Esophagus squamous epithelium (tissue), 5 donors: ENCODE measurements around the gene EDEM2. TPM values are rescaled to one million over a fixed set of nuclear protein-coding genes. Genes with fewer than 3 reads are reported as not detected.

Source experiments
- DNase-seq: peaks from one replicate; lab custom pipeline; 2025; lab: John Stamatoyannopoulos, UW
- H3K27ac ChIP-seq, 4 donors: fragments of 200-600 bp; sonication (generic); one replicate each; pipeline ENCODE4 v1.5.1; 2016 to 2019; ENCODE audit warnings: mild to moderate bottlenecking in 1 of 4
- H3K27me3 ChIP-seq, 4 donors: fragments of 200-600 bp; sonication (generic); 1 replicate in 3 of 4; 2 replicates in 1 of 4; pipeline versions ENCODE4 v1.5.1 to v1.6.0; 2017 to 2021; ENCODE audit warnings: antibody characterized with exemption in 1 of 4
- H3K36me3 ChIP-seq, 3 donors: fragments of 200-600 bp; sonication (generic); one replicate each; pipeline ENCODE4 v1.5.1; 2016 to 2019
- H3K4me1 ChIP-seq, 3 donors: fragments of 200-600 bp; sonication (generic); one replicate each; pipeline ENCODE4 v1.5.1; 2017 to 2019
- H3K4me3 ChIP-seq, 4 donors: fragments of 200-600 bp; sonication (generic); 1 replicate in 3 of 4; 2 replicates in 1 of 4; pipeline ENCODE4 v1.5.1; 2016 to 2019; ENCODE audit warnings: mild to moderate bottlenecking in 2 of 4, moderate library complexity in 1 of 4
- H3K9me3 ChIP-seq, 3 donors: fragments of 200-600 bp; sonication (generic); one replicate each; pipeline ENCODE4 v1.5.1; 2016 to 2019
- POLR2A ChIP-seq, 4 donors: fragments of 450-650 bp; IDR thresholded peaks; one replicate each; pipeline ENCODE4 v1.6.1; 2017; ENCODE audit warnings: antibody characterized with exemption in 4 of 4, mild to moderate bottlenecking in 4 of 4, moderate library complexity in 3 of 4
- WGBS, 2 donors: methylation state at CpG; one replicate each; pipeline ENCODE4 v1.1.5; 2018; 5-methylcytosine and 5-hydroxymethylcytosine counted together
- intact Hi-C: fragments of 100-400 bp; cut with DNase I; formaldehyde crosslinking; loops from one replicate; pipeline ENCODE4 v1.15.0; 2022
- total RNA-seq, 4 donors: library from RNA; depleted of rRNA; stranded (reverse); fragments of >200 nt; gene quantifications; one replicate each; pipeline ENCODE4 v1.1.0, GENCODE V29; 2016
- TF ChIP-seq, protein P1 (sequence below), 6 experiments: fragments of 450-650 bp in 4 of 6; fragments of 200-600 bp in 2 of 6; sonication (generic) in 2 of 6; IDR thresholded peaks; one replicate each; pipeline ENCODE4 v1.5.1; 2016 to 2019; ENCODE audit warnings: antibody characterized with exemption in 6 of 6, mild to moderate bottlenecking in 4 of 6, moderate library complexity in 4 of 6
- donor health status: DM: yes; HTN: yes; CAD: no.

The EDEM2 gene
- total RNA-seq, 4 donors from 2014 or later = 12.5 to 17.5 (median 14.6) TPM

DNA sequence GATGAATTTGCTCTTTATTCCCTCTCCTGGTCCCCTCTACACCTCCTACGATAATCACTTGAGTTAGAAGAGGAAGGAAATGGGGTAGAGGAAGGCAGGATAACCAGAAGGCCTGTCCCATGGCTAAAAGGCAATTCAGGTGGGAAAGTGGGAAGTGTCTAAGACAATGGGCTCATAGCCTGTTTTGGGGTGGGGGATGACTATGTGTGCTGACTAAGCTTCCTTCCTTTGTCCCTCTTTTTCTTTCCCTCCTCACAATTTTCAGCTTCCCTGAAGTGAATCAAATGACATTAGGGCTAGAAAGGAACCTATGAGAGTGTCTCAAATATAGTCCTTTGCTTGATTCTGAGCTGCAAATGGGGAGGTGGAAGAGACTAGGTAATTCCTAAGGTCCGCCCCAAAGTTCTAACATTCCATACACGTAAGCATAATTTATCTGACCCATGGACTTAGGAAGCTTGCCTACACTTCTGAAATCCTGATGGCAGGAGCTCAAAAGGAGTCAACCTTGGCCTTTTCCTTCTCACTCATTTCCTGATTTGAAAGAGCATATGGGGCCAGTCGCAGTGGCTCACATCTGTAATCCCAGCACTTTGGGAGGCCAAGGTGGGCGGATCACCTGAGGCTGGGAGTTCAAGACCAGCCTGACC, 24.3 kb downstream of the EDEM2 start:
- 87 to 92% methylated on average over 3 to 5 of the region's 5 CpGs for WGBS, 2 donors

DNA sequence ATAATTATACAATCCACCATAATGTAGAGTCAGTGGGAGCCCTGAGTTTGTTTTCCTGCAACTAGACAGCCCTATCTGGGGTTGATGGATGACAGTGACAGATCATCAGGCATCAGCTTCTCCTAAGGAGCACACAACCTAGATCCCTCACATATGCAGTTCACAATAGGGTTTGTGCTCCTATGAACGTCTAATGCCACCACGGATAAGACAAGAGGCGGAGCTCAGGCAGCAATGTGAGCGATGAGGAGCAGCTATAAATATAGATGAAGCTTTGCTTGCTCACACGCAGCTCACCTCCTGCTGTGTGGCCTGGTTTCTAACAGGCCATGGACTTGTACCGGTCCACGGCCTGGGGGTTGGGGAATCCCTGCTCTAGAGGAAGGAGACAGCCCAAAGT, 25.9 kb downstream of the EDEM2 start:
- peaks cover 16 to 100% (median 41%) of the 10 kb centered on the region in 3 donors for H3K36me3 ChIP-seq
- TF ChIP-seq POLR2A (IDR thresholded peaks at IDR 0.05) = no peak
- TF ChIP-seq, protein P1, sequence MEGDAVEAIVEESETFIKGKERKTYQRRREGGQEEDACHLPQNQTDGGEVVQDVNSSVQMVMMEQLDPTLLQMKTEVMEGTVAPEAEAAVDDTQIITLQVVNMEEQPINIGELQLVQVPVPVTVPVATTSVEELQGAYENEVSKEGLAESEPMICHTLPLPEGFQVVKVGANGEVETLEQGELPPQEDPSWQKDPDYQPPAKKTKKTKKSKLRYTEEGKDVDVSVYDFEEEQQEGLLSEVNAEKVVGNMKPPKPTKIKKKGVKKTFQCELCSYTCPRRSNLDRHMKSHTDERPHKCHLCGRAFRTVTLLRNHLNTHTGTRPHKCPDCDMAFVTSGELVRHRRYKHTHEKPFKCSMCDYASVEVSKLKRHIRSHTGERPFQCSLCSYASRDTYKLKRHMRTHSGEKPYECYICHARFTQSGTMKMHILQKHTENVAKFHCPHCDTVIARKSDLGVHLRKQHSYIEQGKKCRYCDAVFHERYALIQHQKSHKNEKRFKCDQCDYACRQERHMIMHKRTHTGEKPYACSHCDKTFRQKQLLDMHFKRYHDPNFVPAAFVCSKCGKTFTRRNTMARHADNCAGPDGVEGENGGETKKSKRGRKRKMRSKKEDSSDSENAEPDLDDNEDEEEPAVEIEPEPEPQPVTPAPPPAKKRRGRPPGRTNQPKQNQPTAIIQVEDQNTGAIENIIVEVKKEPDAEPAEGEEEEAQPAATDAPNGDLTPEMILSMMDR (IDR thresholded peaks at IDR 0.05) = no peak
- intact Hi-C loops = no loop called here
- no peaks in the 10 kb centered on the region for H3K9me3 ChIP-seq
- no peaks in the 10 kb centered on the region for H3K27me3 ChIP-seq
- H3K4me3 ChIP-seq = no peak overlapping the region
- H3K4me1 ChIP-seq = no peaks in the 10 kb centered on the region
- no peak overlapping the region for H3K27ac ChIP-seq
- no peak for DNase-seq
- 89 to 95% methylated on average over 7 of the region's 7 CpGs for WGBS, 2 donors

More for the DNA sequence above, 24.3 kb downstream of the EDEM2 start:
- TF ChIP-seq POLR2A (IDR thresholded peaks at IDR 0.05) = no peak
- TF ChIP-seq, protein P1 (IDR thresholded peaks at IDR 0.05) = no peak
- no peak for DNase-seq
- no peaks in the 10 kb centered on the region for H3K9me3 ChIP-seq
- peaks cover 19 to 100% (median 42%) of the 10 kb centered on the region in 3 donors for H3K36me3 ChIP-seq
- intact Hi-C loops = no loop called here
- H3K27ac ChIP-seq = no peak overlapping the region
- no peak overlapping the region for H3K4me3 ChIP-seq
- no peaks in the 10 kb centered on the region for H3K4me1 ChIP-seq
- no peaks in the 10 kb centered on the region for H3K27me3 ChIP-seq

DNA sequence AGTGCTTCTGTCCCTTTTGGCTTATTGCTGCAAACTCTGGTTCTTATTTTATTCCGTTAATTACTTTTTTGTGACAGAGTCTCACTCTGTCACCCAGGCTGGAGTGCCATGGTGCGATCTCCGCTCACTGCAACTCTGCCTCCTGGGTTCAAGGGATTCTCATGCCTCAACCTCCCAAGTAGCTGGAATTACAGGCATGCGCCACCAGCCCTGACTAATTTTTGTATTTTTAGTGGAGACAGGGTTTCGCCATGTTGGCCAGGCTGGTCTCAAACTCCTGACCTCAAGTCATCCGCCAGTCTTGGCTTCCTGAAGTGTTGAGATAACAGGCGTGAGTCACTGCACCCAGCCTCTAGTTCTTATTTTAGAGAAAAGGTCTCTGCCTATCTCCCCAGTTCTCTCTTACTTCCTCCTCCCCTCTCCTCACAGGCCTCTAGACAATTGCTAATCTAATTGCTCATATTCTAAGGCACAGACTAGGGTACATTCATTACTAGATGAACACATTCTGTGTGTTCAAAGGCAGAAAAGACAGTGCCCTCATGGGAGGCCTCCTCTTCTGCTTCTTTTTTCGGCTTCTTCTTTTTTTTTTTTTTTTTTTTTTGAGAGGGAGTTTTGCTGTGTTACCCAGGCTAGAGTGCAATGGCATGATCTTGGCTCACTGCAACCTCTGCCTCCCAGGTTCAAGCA, 27.0 kb downstream of the EDEM2 start:
- Histone ChIP-seq H3K36me3 (peaks cover 22 to 100% (median 47%) of the 10 kb centered on the region in 3 donors), H3K27ac (peak overlapping the region in 1 of 4 donors; percentile 16), H3K4me3 (no peak overlapping the region), H3K9me3 (no peaks in the 10 kb centered on the region), H3K27me3 (no peaks in the 10 kb centered on the region), H3K4me1 (no peaks in the 10 kb centered on the region)
- TF ChIP-seq POLR2A (IDR thresholded peaks at IDR 0.05) = no peak
- TF ChIP-seq, protein P1 (IDR thresholded peaks at IDR 0.05) = no peak
- DNase-seq = no peak
- intact Hi-C loops = no loop called here
- 79 to 86% methylated on average over 7 to 8 of the region's 8 CpGs for WGBS, 2 donors

DNA sequence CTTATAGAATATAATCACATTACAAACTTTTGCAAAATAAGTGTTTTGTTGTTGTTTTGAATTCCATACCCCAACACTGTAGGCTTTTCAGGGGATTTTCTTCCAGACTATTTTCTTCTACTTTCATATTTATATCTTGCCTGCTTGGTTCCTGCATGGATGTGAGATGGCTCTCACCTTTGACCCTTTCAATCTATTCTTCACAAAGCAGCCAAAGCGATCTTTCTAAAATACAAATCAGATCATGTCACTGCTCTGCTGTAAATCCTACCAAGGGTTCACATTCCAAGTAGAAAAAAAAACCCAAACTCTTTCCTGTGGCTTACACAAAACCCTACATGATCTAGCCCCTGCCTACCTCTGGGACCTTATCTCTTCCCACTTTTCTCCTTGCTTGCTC, 29.5 kb downstream of the EDEM2 start:
- WGBS, 2 donors = 100% methylated on average over 1 of the region's 1 CpG
- Histone ChIP-seq H3K4me3 (no peak overlapping the region), H3K36me3 (peaks cover 22 to 92% (median 36%) of the 10 kb centered on the region in 3 donors), H3K27me3 (no peaks in the 10 kb centered on the region), H3K27ac (peak overlapping the region in 1 of 4 donors; percentile 43), H3K4me1 (no peaks in the 10 kb centered on the region), H3K9me3 (no peaks in the 10 kb centered on the region)
- intact Hi-C loops = no loop called here
- DNase-seq = no peak
- TF ChIP-seq POLR2A (IDR thresholded peaks at IDR 0.05) = no peak
- TF ChIP-seq, protein P1 (IDR thresholded peaks at IDR 0.05) = no peak

DNA sequence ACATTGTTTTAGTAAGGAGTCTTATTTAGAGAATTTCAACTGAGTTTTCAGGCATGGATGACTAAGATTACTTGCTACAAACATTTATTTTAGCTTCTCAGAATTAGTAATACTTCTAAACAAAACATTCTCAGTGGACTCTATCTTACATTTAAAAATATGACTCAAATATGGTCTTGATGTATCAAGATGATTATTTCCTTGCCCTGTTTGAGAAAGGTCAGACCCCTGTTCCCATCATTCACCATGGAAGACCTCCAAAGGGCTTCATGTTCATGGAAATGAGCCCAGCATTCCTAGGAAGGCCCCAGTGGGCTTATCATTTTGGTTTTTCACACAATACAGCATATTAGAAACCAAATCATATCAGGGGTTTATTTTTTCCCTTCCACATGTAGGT, 29.9 kb downstream of the EDEM2 start:
- Histone ChIP-seq H3K4me3 (no peak overlapping the region), H3K36me3 (peaks cover 22 to 87% (median 34%) of the 10 kb centered on the region in 3 donors), H3K4me1 (no peaks in the 10 kb centered on the region), H3K27ac (peak overlapping the region in 1 of 4 donors; percentile 43), H3K27me3 (no peaks in the 10 kb centered on the region), H3K9me3 (no peaks in the 10 kb centered on the region)
- intact Hi-C loops = no loop called here
- TF ChIP-seq POLR2A (IDR thresholded peaks at IDR 0.05) = no peak
- TF ChIP-seq, protein P1 (IDR thresholded peaks at IDR 0.05) = no peak
- DNase-seq = no peak
